ENCODE measurements around the gene AQP5. TPM values are rescaled to one million over a fixed set of nuclear protein-coding genes. Genes with fewer than 3 reads are reported as not detected.

Gene AQP5
- total and polyA plus RNA-seq, 2 of the 8 experiments (the other 6 are each of a cell fraction or from before 2014, with no cell fraction given): 2.5 to 3.2 TPM

- Histone ChIP-seq H3K4me1 (replicated peaks in 1 of 4; ENCODE audit: control insufficient read depth in 3 of 4, insufficient read depth in 4 of 4, low read length in 3 of 4) (peaks cover 0 to 9% (median 3%) of the 10 kb centered on the region in 4 experiments; a peak in 5 of 7 replicates), H3K79me2 (ENCODE audit: control insufficient read depth in 1 of 2, insufficient read depth in 2 of 2, low read length in 2 of 2) (no peaks in the 10 kb centered on the region), H3K9me3 (ENCODE audit: insufficient read depth in 2 of 2, low read depth in 1 of 2, low read length in 1 of 2) (no peaks in the 10 kb centered on the region), H2BK15ac (ENCODE audit: low read length) (no peak overlapping the region), H3K14ac (ENCODE audit: insufficient read length) (no peak overlapping the region), H4K91ac (replicated peaks; ENCODE audit: insufficient read length, low read length) (no peak overlapping the region), H3K18ac (ENCODE audit: extremely low read depth, low read length) (no peak overlapping the region), H3K56ac (replicated peaks; ENCODE audit: insufficient read length, low read depth, low read length) (no peak overlapping the region), H3K23ac (ENCODE audit: insufficient read length) (no peak overlapping the region), H2BK12ac (ENCODE audit: low read depth, low read length) (no peak overlapping the region), H3K36me3 (ENCODE audit: control insufficient read depth in 2 of 4, insufficient read depth in 4 of 4, low read length in 3 of 4) (no peaks in the 10 kb centered on the region), H4K8ac (ENCODE audit: extremely low read depth, insufficient read depth, low read length) (no peak overlapping the region), H3K4me2 (ENCODE audit: insufficient read depth in 1 of 2, low read depth in 2 of 2, low read length in 2 of 2) (no peak overlapping the region), H3K23me2 (ENCODE audit: low read depth, low read length) (no peaks in the 10 kb centered on the region), H3K4me3 (ENCODE audit: extremely low read depth in 1 of 4, insufficient read depth in 2 of 4, low read depth in 3 of 4, low read length in 4 of 4) (no peak overlapping the region), H3K4ac (replicated peaks; ENCODE audit: insufficient read length, low read depth, low read length) (no peak overlapping the region), H2BK20ac (ENCODE audit: low read length) (no peak overlapping the region), H3K79me1 (ENCODE audit: low read depth, low read length) (no peaks in the 10 kb centered on the region), H2AK5ac (ENCODE audit: low read depth, low read length) (no peak overlapping the region), H4K5ac (ENCODE audit: insufficient read length, low read depth, low read length) (no peak overlapping the region), H3K9ac (replicated peaks in 1 of 4; ENCODE audit: extremely low read depth in 1 of 4, low read depth in 3 of 4, low read length in 3 of 4) (no peak overlapping the region), H2BK5ac (ENCODE audit: low read depth, low read length) (no peak overlapping the region), H2BK120ac (replicated peaks; ENCODE audit: low read depth, low read length) (no peak overlapping the region), H2AFZ (ENCODE audit: low read length) (no peak overlapping the region), H4K20me1 (replicated peaks in 1 of 2; ENCODE audit: control insufficient read depth in 1 of 2, insufficient read depth in 2 of 2, low read length in 2 of 2) (no peaks in the 10 kb centered on the region), H3K27ac (ENCODE audit: low read depth, low read length) (no peak overlapping the region), H3K27me3 (replicated peaks in 1 of 4; ENCODE audit: control insufficient read depth in 3 of 4, extremely low read depth in 1 of 4, insufficient read depth in 3 of 4, low read length in 3 of 4) (peaks cover 0 to 25% (median 10%) of the 10 kb centered on the region in 4 experiments; a peak in 6 of 7 replicates)
- no peak for DNase-seq (ENCODE audit: low read depth in 1 of 2, low spot score in 2 of 2)
- 89% methylated on average over 5 of the region's 5 CpGs; no CpG with 5 or more reads in 1 of the 2 experiments for WGBS, 2 experiments (ENCODE audit: extremely low coverage in 1 of 2, insufficient coverage in 1 of 2, insufficient read length in 1 of 2, insufficient replicate concordance in 2 of 2, low coverage in 1 of 2, low lambda C conversion rate in 2 of 2, missing lambda C conversion rate in 1 of 2)
- no peak for FAIRE-seq
- ChIA-PET POLR2A (ENCODE audit: partially characterized antibody) (interaction anchor here (0.8 to 2.7 kb wide), 2 partner anchors 9 to 15 kb away, joined by 3 to 9 read pairs; no protein-coding TSS in a partner anchor), CTCF (ENCODE audit: partially characterized antibody) (interaction anchor here (0.6 to 23.0 kb wide), 18 partner anchors 11 to 191 kb away, joined by 3 to 420 read pairs (median 24); partner anchors contain the start of genes AQP2, ASIC1 and FAIM2)
- no peak for TF ChIP-seq KDM4A (IDR thresholded peaks at IDR 0.05; ENCODE audit: low read depth, low read length, severe bottlenecking)
- TF ChIP-seq ATF3 (IDR thresholded peaks at IDR 0.05; ENCODE audit: insufficient read depth, low read depth, low read length): no peak
- TF ChIP-seq GTF2F1 (IDR thresholded peaks at IDR 0.05; ENCODE audit: borderline replicate concordance, low read depth, low read length): no peak
- TF ChIP-seq SP1 (IDR thresholded peaks at IDR 0.05; ENCODE audit: low read depth, low read length): no peak
- no peak for TF ChIP-seq CTBP2 (IDR thresholded peaks at IDR 0.05; ENCODE audit: borderline replicate concordance, insufficient read depth, insufficient read length, low read length)
- TF ChIP-seq SP4 (IDR thresholded peaks at IDR 0.05; ENCODE audit: low read length): no peak
- no peak for TF ChIP-seq SIX5 (IDR thresholded peaks at IDR 0.05; ENCODE audit: low read depth, low read length)
- TF ChIP-seq E2F6 (IDR thresholded peaks at IDR 0.05): no peak
- no peak for TF ChIP-seq HDAC2 (IDR thresholded peaks at IDR 0.05; ENCODE audit: borderline replicate concordance in 1 of 2, low read depth in 2 of 2, low read length in 2 of 2)
- no peak for TF ChIP-seq BRCA1 (IDR thresholded peaks at IDR 0.05; ENCODE audit: low read depth, low read length)
- TF ChIP-seq GABPA (IDR thresholded peaks at IDR 0.05; ENCODE audit: borderline replicate concordance, insufficient read depth, low read length): no peak
- no peak for TF ChIP-seq TBP (IDR thresholded peaks at IDR 0.05; ENCODE audit: low read depth, low read length)
- no peak for TF ChIP-seq SUZ12 (IDR thresholded peaks at IDR 0.05; ENCODE audit: low read length)
Measured at GRCh38 chr12:49969027-49969426, 7.4 kb downstream of the AQP5 start.

Data from H1 (cell line).